GM12872 (cell line): ENCODE measurements around the gene SMARCD3.

ENCODE experiments used
- CTCF ChIP-seq: IDR thresholded peaks from 3 replicates; pipeline ENCODE4 v1.5.1; 2011; ENCODE audit warnings: low read depth, mild to moderate bottlenecking, low read length, moderate library complexity; ENCODE audit not compliant: insufficient read depth

The SMARCD3 gene

GRCh38 chr7:151243045-151243349, 5.5 kb downstream of the SMARCD3 start:
- TF ChIP-seq CTCF, result no peak

- TF ChIP-seq CTCF, result no peak
Measured at GRCh38 chr7:151242159-151243044, 6.1 kb downstream of the SMARCD3 start.

GRCh38 chr7:151241755-151242096, 6.8 kb downstream of the SMARCD3 start:
- TF ChIP-seq CTCF, result no peak

- TF ChIP-seq CTCF, result no peak
Measured at GRCh38 chr7:151240942-151241754, 7.3 kb downstream of the SMARCD3 start.

- no peak for TF ChIP-seq CTCF
Measured at GRCh38 chr7:151240536-151240935, 8.0 kb downstream of the SMARCD3 start.

GRCh38 chr7:151239837-151240459, 8.5 kb downstream of the SMARCD3 start:
- TF ChIP-seq CTCF, result no peak
